ENCODE measurements around the gene PTPRO. TPM values are rescaled to one million over a fixed set of nuclear protein-coding genes. Genes with fewer than 3 reads are reported as not detected.
A peak's percentile ranks its signal among the peaks of the same experiment; 100 is the strongest.
"Not testable (repeated sequence)": the region's sequence is repeated elsewhere in the genome, so short reads cannot be mapped to it uniquely, and the experiment has no call there.

Gene PTPRO
- total RNA-seq, 1 donor from 2014 or later: not detected

- DNase-seq: no peak
These were observed 286.1 kb downstream of the PTPRO start for GRCh38 chr12:15608406-15608805.

GRCh38 chr12:15608941-15609340 is 286.6 kb downstream of the PTPRO start:
- no peak for DNase-seq

GRCh38 chr12:15613981-15614380 is 291.7 kb downstream of the PTPRO start:
- no peak for DNase-seq

GRCh38 chr12:15616495-15616894 is 294.2 kb downstream of the PTPRO start:
- DNase-seq: not testable (repeated sequence)

- peak; percentile 54 for DNase-seq
These were observed 298.6 kb downstream of the PTPRO start for GRCh38 chr12:15620741-15621539.

- DNase-seq: no peak
These were observed 302.8 kb downstream of the PTPRO start for GRCh38 chr12:15625075-15625474.

- peak; percentile 43 for DNase-seq
These were observed 306.0 kb downstream of the PTPRO start for GRCh38 chr12:15627995-15628945.

GRCh38 chr12:15629108-15629507 is 306.8 kb downstream of the PTPRO start:
- peak; percentile 84 for DNase-seq

GRCh38 chr12:15629761-15630160 is 307.5 kb downstream of the PTPRO start:
- peak; percentile 19 for DNase-seq

- no peak for DNase-seq
These were observed 308.9 kb downstream of the PTPRO start for GRCh38 chr12:15631007-15631715.

- no peak for DNase-seq
These were observed 310.4 kb downstream of the PTPRO start for GRCh38 chr12:15632708-15633107.

- DNase-seq: no peak
These were observed 310.9 kb downstream of the PTPRO start for GRCh38 chr12:15633201-15633600.

GRCh38 chr12:15634010-15634683 is 311.8 kb downstream of the PTPRO start:
- DNase-seq: peak; percentile 22

- no peak for DNase-seq
These were observed 314.0 kb downstream of the PTPRO start for GRCh38 chr12:15636060-15636890.

- no peak for DNase-seq
These were observed 315.9 kb downstream of the PTPRO start for GRCh38 chr12:15638231-15638630.

- no peak for DNase-seq
These were observed 322.4 kb downstream of the PTPRO start for GRCh38 chr12:15644700-15645099.

- no peak for DNase-seq
These were observed 324.3 kb downstream of the PTPRO start for GRCh38 chr12:15646581-15646980.

All from dermis blood vessel endothelial cell (primary cell).